GM12878 (cell line): ENCODE data around the gene TTLL13. TPM values are rescaled to one million over a fixed set of nuclear protein-coding genes. Genes with fewer than 3 reads are reported as not detected.

ENCODE experiments used
- BHLHE40 ChIP-seq, 2 experiments: fragments of 450-650 bp in 1 of 2; IDR thresholded peaks; 2 replicates each; pipeline ENCODE4 v1.6.1; 2011 to 2017; ENCODE audit warnings: low read depth in 2 of 2, borderline replicate concordance in 1 of 2, improper control_type of control experiment in 1 of 2, low read length in 1 of 2, mild to moderate bottlenecking in 1 of 2
- CBFB ChIP-seq: IDR thresholded peaks from 2 replicates; pipeline ENCODE4 v1.6.1; 2016; ENCODE audit warnings: antibody characterized with exemption, low read depth
- CHD4 ChIP-seq: fragments of 200-600 bp; sonication (generic); IDR thresholded peaks from 2 replicates; pipeline ENCODE4 v1.6.1; 2016; ENCODE audit warnings: mild to moderate bottlenecking
- DPF2 ChIP-seq: fragments of 450-650 bp; IDR thresholded peaks from 2 replicates; pipeline ENCODE4 v1.6.1; 2017; ENCODE audit warnings: mild to moderate bottlenecking
- IKZF2 ChIP-seq, 2 experiments: fragments of 450-650 bp; IDR thresholded peaks; 2 replicates each; pipeline ENCODE4 v1.6.1; 2017; ENCODE audit warnings: mild to moderate bottlenecking in 2 of 2, moderate library complexity in 2 of 2
- JUNB ChIP-seq: IDR thresholded peaks from 2 replicates; pipeline ENCODE4 v1.6.1; 2016; ENCODE audit warnings: antibody characterized with exemption, mild to moderate bottlenecking
- LARP7 ChIP-seq: fragments of 450-650 bp; IDR thresholded peaks from 2 replicates; pipeline ENCODE4 v1.6.1; 2017; ENCODE audit warnings: mild to moderate bottlenecking
- MEF2A ChIP-seq: IDR thresholded peaks from 2 replicates; pipeline ENCODE4 v1.6.1; 2011; ENCODE audit warnings: low read depth, mild to moderate bottlenecking, low read length, moderate library complexity; ENCODE audit not compliant: insufficient read depth
- PAX5 ChIP-seq: IDR thresholded peaks from 2 replicates; pipeline ENCODE4 v1.6.1; 2011; ENCODE audit warnings: low read depth, low read length, borderline replicate concordance
- PML ChIP-seq: IDR thresholded peaks from 2 replicates; pipeline ENCODE4 v1.6.1; 2012; ENCODE audit warnings: low read length, inconsistent platforms
- POLR2A ChIP-seq: IDR thresholded peaks from 2 replicates; pipeline ENCODE4 v1.6.1; 2011; ENCODE audit warnings: low read depth, mild to moderate bottlenecking, low read length
- POLR2AphosphoS5 ChIP-seq: IDR thresholded peaks from 2 replicates; pipeline ENCODE4 v1.6.1; 2011; ENCODE audit warnings: mild to moderate bottlenecking, low read length, inconsistent platforms
- POU2F2 ChIP-seq: IDR thresholded peaks from 3 replicates; pipeline ENCODE4 v1.6.1; 2011; ENCODE audit warnings: low read depth, mild to moderate bottlenecking, low read length, borderline replicate concordance
- RUNX3 ChIP-seq: IDR thresholded peaks from 2 replicates; pipeline ENCODE4 v1.6.1; 2012; ENCODE audit warnings: low read length, inconsistent platforms
- SPI1 ChIP-seq: IDR thresholded peaks from 2 replicates; pipeline ENCODE4 v1.6.1; 2011; ENCODE audit warnings: low read depth, mild to moderate bottlenecking, low read length, moderate library complexity, borderline replicate concordance; ENCODE audit not compliant: insufficient read depth
- TCF3 ChIP-seq: IDR thresholded peaks from 2 replicates; pipeline ENCODE4 v1.6.1; 2012; ENCODE audit warnings: low read depth, mild to moderate bottlenecking, low read length, borderline replicate concordance; ENCODE audit not compliant: insufficient read depth
- YY1 ChIP-seq: IDR thresholded peaks from 2 replicates; pipeline ENCODE4 v1.6.1; 2011; ENCODE audit warnings: low read depth, mild to moderate bottlenecking, low read length
- polyA plus RNA-seq, 11 experiments: library from polyadenylated mRNA; depleted of rRNA in 4 of 11; unstranded in 6 of 11; stranded (reverse) in 5 of 11; fragments of >200 nt; fragmentation: Nextera tagmentation in 4 of 11; fragmentation: Illumina TruSeq in 1 of 11; extraction: Ambion mirVana in 4 of 11; extraction: Trizol in 1 of 11; gene quantifications; 1 replicate in 1 of 11; 2 replicates in 10 of 11; pipeline versions ENCODE4 v1.2.1 to v1.2.3, GENCODE V29; 2011 to 2016; ENCODE audit warnings: inconsistent platforms in 2 of 11, missing spikeins in 2 of 11, low read depth in 1 of 11
- total RNA-seq, 4 experiments: library from RNA; depleted of rRNA in 3 of 4; stranded (reverse); fragments of >200 nt in 3 of 4; fragmentation: Illumina TruSeq in 1 of 4; extraction: Trizol in 1 of 4; gene quantifications; 2 replicates each; pipeline versions ENCODE4 v1.2.1 to v1.2.3, GENCODE V29; 2013 to 2021
- TF ChIP-seq, protein P1 (sequence below): fragments of 450-650 bp; IDR thresholded peaks from 2 replicates; pipeline ENCODE4 v1.6.1; 2017; ENCODE audit warnings: mild to moderate bottlenecking, moderate library complexity
- TF ChIP-seq, protein P2 (sequence below): IDR thresholded peaks from 2 replicates; pipeline ENCODE4 v1.6.1; 2011; ENCODE audit warnings: low read depth, low read length, improper control_type of control experiment, borderline replicate concordance
- TF ChIP-seq, protein P3 (sequence below): fragments of 450-650 bp; IDR thresholded peaks from 2 replicates; pipeline ENCODE4 v1.6.1; 2017; ENCODE audit warnings: mild to moderate bottlenecking, low read depth, inconsistent platforms; ENCODE audit not compliant: poor library complexity, severe bottlenecking
- TF ChIP-seq, protein P4 (sequence below): fragments of 450-650 bp; IDR thresholded peaks from 2 replicates; pipeline ENCODE4 v1.6.1; 2016; ENCODE audit warnings: mild to moderate bottlenecking

TTLL13 gene
- total and polyA plus RNA-seq, 10 of the 15 experiments (the other 5 are each of a cell fraction or from before 2014, with no cell fraction given) = 0.03 to 0.32 (median 0.13) TPM; not detected in 1

DNA sequence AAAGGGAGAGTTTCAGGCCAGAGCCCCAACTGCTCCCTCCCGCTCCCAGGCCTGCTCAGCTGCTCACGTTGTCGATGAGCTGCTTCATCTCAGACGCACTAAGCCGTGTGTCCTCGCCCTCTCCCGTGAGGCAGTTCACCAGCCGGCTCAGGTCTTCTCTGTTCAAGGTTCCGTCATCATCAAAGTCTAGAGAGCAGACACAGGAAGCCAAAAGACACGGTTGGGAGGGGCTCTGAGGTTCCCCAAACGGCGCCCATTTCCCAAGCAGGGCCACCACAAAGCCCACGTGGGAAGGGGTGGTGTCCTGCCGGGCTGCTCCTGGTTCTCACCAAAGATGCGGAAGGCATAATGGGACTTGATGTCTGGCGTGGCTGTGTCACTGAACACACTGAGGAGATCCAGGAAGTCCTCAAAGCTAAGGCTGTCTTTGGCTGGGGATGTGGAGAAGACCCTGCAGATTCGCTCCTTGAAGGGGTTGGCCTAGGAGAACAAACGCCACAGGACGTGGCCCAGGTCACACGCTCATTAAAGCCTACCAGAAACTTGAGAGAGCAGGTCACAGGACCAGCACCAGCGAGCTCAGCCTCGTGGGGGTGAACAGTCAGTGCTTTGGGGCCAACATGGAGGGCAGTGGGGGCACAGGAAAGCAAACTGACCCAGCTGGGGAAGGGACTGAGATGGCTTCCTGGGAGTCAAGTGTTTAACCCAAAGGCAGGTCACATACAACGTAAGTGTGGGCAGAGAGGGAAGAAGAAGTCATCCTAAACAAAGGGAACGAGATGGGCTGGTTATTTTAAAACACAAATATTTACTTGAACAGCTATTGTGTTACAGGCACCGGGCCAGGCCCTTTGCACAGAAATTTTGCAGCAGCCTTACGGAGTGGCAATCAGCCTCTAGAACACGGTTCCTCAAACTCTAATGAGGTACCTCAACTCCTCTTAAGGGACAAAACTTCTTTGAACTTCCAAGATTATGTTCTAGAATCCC, 18.0 kb upstream of the TTLL13 start (continued):
- TF ChIP-seq, protein P1, sequence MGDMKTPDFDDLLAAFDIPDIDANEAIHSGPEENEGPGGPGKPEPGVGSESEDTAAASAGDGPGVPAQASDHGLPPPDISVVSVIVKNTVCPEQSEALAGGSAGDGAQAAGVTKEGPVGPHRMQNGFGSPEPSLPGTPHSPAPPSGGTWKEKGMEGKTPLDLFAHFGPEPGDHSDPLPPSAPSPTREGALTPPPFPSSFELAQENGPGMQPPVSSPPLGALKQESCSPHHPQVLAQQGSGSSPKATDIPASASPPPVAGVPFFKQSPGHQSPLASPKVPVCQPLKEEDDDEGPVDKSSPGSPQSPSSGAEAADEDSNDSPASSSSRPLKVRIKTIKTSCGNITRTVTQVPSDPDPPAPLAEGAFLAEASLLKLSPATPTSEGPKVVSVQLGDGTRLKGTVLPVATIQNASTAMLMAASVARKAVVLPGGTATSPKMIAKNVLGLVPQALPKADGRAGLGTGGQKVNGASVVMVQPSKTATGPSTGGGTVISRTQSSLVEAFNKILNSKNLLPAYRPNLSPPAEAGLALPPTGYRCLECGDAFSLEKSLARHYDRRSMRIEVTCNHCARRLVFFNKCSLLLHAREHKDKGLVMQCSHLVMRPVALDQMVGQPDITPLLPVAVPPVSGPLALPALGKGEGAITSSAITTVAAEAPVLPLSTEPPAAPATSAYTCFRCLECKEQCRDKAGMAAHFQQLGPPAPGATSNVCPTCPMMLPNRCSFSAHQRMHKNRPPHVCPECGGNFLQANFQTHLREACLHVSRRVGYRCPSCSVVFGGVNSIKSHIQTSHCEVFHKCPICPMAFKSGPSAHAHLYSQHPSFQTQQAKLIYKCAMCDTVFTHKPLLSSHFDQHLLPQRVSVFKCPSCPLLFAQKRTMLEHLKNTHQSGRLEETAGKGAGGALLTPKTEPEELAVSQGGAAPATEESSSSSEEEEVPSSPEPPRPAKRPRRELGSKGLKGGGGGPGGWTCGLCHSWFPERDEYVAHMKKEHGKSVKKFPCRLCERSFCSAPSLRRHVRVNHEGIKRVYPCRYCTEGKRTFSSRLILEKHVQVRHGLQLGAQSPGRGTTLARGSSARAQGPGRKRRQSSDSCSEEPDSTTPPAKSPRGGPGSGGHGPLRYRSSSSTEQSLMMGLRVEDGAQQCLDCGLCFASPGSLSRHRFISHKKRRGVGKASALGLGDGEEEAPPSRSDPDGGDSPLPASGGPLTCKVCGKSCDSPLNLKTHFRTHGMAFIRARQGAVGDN = peak; percentile 71
- TF ChIP-seq IKZF2 (IDR thresholded peaks at IDR 0.05) (peak; percentile 61 to 73; a peak in 3 of 4 replicates), YY1 (0 out of 2 replicates have a peak, but pooled peaks have one; percentile 56), TCF3 (no peak), SPI1 (peak; percentile 40), JUNB (no peak), POU2F2 (0 out of 3 replicates have a peak, but pooled peaks have one; percentile 33), LARP7 (0 out of 2 replicates have a peak, but pooled peaks have one; percentile 31), CHD4 (no peak), BHLHE40 (IDR thresholded peaks at IDR 0.05; ENCODE audit: borderline replicate concordance in 1 of 2, low read depth in 2 of 2, low read length in 1 of 2) (peak; percentile 4 to 26; a peak in 1 of 4 replicates), RUNX3 (peak; percentile 58), PML (no peak), DPF2 (peak; percentile 46; the same call in 1 of the 2 replicates), MEF2A (no peak), POLR2AphosphoS5 (peak; percentile 82), POLR2A (peak; percentile 75; the same call in 1 of the 2 replicates), CBFB (0 out of 2 replicates have a peak, but pooled peaks have one; percentile 23), PAX5 (peak; percentile 82)
- TF ChIP-seq, protein P2, sequence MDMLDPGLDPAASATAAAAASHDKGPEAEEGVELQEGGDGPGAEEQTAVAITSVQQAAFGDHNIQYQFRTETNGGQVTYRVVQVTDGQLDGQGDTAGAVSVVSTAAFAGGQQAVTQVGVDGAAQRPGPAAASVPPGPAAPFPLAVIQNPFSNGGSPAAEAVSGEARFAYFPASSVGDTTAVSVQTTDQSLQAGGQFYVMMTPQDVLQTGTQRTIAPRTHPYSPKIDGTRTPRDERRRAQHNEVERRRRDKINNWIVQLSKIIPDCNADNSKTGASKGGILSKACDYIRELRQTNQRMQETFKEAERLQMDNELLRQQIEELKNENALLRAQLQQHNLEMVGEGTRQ = no peak
- TF ChIP-seq, protein P3, sequence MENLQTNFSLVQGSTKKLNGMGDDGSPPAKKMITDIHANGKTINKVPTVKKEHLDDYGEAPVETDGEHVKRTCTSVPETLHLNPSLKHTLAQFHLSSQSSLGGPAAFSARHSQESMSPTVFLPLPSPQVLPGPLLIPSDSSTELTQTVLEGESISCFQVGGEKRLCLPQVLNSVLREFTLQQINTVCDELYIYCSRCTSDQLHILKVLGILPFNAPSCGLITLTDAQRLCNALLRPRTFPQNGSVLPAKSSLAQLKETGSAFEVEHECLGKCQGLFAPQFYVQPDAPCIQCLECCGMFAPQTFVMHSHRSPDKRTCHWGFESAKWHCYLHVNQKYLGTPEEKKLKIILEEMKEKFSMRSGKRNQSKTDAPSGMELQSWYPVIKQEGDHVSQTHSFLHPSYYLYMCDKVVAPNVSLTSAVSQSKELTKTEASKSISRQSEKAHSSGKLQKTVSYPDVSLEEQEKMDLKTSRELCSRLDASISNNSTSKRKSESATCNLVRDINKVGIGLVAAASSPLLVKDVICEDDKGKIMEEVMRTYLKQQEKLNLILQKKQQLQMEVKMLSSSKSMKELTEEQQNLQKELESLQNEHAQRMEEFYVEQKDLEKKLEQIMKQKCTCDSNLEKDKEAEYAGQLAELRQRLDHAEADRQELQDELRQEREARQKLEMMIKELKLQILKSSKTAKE = peak; percentile 31
- TF ChIP-seq, protein P4, sequence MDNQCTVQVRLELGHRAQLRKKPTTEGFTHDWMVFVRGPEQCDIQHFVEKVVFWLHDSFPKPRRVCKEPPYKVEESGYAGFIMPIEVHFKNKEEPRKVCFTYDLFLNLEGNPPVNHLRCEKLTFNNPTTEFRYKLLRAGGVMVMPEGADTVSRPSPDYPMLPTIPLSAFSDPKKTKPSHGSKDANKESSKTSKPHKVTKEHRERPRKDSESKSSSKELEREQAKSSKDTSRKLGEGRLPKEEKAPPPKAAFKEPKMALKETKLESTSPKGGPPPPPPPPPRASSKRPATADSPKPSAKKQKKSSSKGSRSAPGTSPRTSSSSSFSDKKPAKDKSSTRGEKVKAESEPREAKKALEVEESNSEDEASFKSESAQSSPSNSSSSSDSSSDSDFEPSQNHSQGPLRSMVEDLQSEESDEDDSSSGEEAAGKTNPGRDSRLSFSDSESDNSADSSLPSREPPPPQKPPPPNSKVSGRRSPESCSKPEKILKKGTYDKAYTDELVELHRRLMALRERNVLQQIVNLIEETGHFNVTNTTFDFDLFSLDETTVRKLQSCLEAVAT = peak; percentile 71; the same call in 1 of the 2 replicates
